ENCODE data around the gene ADAMTS17.
"Not testable (repeated sequence)": the region's sequence is repeated elsewhere in the genome, so short reads cannot be mapped to it uniquely, and the experiment has no call there.

ADAMTS17 gene

GRCh38 chr15:100105101-100105500 lies 236.7 kb downstream of the ADAMTS17 start:
- DNase-seq: no peak

GRCh38 chr15:100104245-100104644 lies 237.5 kb downstream of the ADAMTS17 start:
- DNase-seq: no peak

- no peak for DNase-seq
Observed at GRCh38 chr15:100103828-100104227, 237.9 kb downstream of the ADAMTS17 start.

- no peak for DNase-seq
Observed at GRCh38 chr15:100101426-100102089, 240.2 kb downstream of the ADAMTS17 start.

- DNase-seq: no peak
Observed at GRCh38 chr15:100100926-100101325, 240.8 kb downstream of the ADAMTS17 start.

GRCh38 chr15:100099976-100100375 lies 241.8 kb downstream of the ADAMTS17 start:
- DNase-seq: no peak

- no peak for DNase-seq
Observed at GRCh38 chr15:100098705-100099104, 243.1 kb downstream of the ADAMTS17 start.

- DNase-seq: no peak
Observed at GRCh38 chr15:100097342-100098127, 244.2 kb downstream of the ADAMTS17 start.

- no peak for DNase-seq
Observed at GRCh38 chr15:100096700-100097099, 245.1 kb downstream of the ADAMTS17 start.

- no peak for DNase-seq
Observed at GRCh38 chr15:100096248-100096600, 245.6 kb downstream of the ADAMTS17 start.

GRCh38 chr15:100095541-100096247 lies 246.1 kb downstream of the ADAMTS17 start:
- DNase-seq: no peak

- no peak for DNase-seq
Observed at GRCh38 chr15:100094127-100094510, 247.7 kb downstream of the ADAMTS17 start.

- DNase-seq: no peak
Observed at GRCh38 chr15:100093211-100094126, 248.3 kb downstream of the ADAMTS17 start.

- DNase-seq: no peak
Observed at GRCh38 chr15:100092034-100092433, 249.7 kb downstream of the ADAMTS17 start.

- no peak for DNase-seq
Observed at GRCh38 chr15:100090411-100090810, 251.4 kb downstream of the ADAMTS17 start.

- DNase-seq: not testable (repeated sequence)
Observed at GRCh38 chr15:100084042-100084821, 257.5 kb downstream of the ADAMTS17 start.

GRCh38 chr15:100083572-100083971 lies 258.2 kb downstream of the ADAMTS17 start:
- DNase-seq: no peak

GRCh38 chr15:100082761-100083402 lies 258.9 kb downstream of the ADAMTS17 start:
- DNase-seq: no peak

- no peak for DNase-seq
Observed at GRCh38 chr15:100081454-100081853, 260.3 kb downstream of the ADAMTS17 start.

- DNase-seq: no peak
Observed at GRCh38 chr15:100078511-100079220, 263.1 kb downstream of the ADAMTS17 start.

GRCh38 chr15:100075229-100075628 lies 266.5 kb downstream of the ADAMTS17 start:
- DNase-seq: no peak
